DMS153 treated with DMSO at 0.1 percent for 48 hours (cell line): ENCODE results near the gene ENPP6.
"Not testable (repeated sequence)": the region's sequence is repeated elsewhere in the genome, so short reads cannot be mapped to it uniquely, and the experiment has no call there.

Experiments used
- DNase-seq: peaks from one replicate; lab custom pipeline; 2025; ENCODE audit not compliant: unreplicated experiment; lab: John Stamatoyannopoulos, UW

The ENPP6 gene

DNA sequence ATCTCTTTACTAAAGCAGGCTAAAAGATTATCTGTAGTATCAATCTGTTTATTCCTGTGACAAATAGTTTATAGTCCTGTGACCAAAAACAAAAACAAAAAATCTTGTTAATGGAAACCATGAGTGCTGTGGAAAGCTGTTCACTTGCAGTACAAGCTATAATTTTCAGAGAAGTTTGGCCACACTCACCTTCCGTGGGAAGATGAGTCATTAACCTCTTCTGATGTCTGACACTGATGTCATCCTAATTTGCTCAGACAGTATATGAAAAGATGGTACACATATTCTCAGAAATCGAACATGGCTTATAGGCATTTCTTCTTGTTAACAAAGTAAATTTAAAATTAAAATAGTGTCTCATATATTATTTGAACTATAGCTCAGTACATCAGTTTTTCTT is 19.9 kb upstream of the ENPP6 start:
- no peak for DNase-seq

DNA sequence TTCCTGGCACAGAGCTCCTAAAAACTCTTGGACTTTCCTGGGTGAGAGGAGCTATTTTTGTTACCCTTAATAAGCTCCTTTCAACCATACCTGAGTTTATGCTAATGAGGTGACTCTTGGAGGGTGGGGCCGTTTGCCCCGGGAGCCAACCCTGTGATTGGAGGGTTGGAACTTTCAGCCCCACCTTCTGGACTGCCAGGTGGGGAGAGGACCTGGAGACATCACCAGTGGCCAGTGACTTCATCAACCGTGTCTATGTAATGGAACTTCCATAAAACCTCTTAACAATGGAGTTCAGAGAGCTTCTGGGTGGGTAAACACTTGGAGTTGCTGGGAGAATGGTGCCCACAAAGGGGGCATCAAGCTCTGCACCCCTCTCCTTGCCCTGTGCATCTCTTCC is 17.9 kb upstream of the ENPP6 start:
- DNase-seq, result no peak

DNA sequence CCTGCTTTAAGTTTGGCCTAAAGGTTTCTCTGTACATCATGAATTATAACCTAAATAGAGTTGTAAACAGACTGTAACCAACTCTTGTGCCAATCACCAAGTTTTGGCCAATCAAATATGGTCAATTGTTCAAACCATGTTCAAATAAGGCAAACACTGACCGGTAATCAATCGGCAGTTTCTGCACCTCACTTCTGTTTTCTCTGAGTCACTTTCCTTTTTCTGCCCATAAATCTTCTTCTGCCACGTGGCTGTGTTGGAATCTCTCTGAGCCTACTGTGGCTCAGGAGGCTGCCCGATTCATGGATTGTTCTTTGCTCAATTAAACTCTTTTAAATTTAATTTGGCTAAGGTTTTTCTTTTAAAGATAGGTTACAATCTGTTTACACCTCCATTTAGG is 16.5 kb upstream of the ENPP6 start:
- no peak for DNase-seq

DNA sequence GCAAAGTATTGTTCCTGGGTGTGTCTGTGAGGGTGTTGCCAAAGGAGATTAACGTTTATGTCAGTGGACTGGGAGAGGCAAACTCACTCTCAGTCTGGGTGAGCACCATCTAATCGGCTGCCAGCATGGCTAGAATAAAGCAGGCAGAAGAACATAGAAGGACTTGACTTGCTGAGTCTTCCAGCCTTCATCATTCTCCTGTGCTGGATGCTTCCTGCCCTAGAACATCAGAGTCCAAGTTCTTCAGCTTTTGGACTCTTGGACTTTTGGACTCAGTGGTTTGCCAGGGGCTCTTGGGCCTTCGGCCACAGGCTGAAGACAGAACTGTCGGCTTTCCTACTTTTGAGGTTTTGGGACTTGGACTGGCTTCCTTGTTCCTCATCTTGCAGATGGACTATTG is 15.3 kb upstream of the ENPP6 start:
- no peak for DNase-seq

DNA sequence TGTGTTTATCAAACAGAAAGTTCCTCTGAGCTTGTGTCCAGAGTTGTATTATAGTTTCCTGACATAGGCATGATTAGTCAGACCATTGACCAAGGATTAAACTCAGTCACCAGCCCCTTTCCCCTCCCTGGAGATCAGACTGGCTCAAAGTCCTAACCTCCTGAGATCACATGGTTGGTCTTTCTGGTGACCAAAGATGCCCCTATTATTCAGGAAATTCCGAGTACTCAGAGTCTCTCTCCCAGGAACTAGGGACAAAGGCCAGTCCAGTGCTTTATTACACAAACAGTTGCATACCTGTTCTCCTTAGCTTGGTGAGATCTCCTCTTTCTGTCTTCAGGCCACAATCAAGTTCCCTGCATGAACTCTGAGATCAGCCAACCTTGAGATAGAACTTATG is 14.5 kb upstream of the ENPP6 start:
- no peak for DNase-seq

DNA sequence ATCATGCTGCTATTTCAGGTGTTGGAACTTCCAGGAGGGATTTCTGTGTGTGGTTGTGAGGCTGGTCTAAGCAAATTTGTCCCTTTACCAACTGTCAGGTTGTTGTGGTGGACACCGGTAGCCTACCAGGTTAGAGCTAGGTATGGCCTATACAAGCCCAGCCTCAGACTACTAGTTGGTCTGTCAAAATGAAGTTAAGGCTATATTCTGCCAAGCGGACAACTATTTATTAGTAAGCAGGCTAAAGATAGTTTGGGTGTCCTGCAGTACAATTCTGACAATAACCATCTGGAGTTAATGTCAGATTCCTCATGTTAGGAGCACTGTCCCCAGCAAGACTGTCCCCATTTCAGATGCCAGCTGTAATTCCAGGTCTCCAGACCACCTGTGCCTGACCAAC is 13.9 kb upstream of the ENPP6 start:
- DNase-seq, result no peak

DNA sequence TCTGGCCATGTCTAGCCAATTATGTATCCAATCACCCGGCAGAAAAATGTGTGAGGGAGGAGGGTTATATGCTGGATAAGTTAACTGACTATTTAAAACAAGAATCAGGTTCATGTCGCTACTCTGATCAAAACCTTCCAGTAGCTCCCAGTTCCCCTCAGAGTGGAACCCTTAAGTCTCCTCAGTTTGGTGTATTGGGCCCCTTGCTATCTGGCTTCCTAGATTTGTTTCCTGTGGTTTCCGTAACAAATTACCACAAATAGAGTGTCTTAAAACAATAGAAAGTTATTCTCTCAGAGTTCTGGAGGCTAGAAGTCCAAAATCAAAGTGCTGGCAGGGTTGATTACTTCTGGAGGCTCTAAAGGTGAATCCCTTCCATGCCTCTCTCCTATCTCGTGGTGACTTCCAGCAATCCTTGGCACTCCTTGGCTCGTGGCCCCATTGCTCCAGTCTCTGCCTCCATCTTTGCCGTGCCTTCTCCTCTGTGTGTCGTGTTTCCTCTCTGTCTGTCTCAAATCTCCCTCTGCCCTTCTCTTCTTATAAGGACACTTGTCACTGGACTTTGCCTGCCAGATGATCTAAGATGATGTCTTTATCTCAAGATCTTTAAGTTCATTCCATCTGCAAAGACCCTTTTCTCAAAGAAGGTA is 10.5 kb upstream of the ENPP6 start:
- DNase-seq, result no peak

DNA sequence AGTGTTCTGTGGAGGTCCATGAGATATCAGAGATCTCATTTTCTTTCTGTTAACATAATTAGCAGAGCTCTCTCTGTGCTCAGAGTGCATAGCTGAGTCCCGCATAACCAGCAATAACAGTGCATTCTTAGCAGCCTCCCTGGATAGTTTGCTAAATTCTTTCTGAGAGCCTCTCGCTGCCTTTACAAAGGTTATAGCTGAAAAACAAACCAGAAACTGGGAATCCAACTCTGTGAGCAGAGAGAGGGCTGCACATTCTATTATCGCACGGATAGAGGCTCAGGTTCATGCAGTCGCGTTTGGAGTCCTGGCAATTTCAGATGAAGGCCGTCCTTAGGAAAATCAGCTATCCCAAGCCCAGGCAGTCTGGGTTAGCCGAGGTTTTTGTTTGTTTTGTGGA is 1.2 kb downstream of the ENPP6 start:
- no peak for DNase-seq

DNA sequence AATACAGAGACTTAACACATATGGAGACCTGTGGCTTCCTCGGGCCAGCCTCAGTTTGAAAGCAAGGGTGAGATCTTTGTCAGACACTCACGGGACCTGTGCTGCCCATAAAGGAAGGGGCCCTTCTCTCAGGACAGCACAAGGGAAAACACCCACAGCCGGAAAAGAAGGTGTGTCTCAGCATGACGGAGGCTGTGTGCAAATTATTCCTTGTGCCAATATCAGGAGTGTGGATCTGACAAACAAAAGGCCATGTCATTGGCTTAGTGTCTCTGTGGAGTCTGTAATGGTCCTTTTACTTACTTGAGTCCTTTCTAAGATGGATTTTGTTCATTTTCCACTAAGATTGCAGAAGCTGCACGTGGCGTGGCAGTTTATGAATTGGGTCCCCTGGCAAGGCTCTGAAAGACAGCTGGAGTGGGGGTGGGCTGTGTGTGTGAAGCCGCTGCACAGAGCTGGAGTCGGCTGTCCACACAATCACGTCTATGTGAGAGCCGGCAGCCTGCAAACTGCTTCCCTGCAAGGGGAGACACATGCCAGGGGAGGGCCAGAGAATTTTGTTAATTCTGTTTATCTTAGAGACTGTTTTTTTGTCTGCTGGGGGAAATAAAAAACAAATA is 1.9 kb downstream of the ENPP6 start:
- no peak for DNase-seq

DNA sequence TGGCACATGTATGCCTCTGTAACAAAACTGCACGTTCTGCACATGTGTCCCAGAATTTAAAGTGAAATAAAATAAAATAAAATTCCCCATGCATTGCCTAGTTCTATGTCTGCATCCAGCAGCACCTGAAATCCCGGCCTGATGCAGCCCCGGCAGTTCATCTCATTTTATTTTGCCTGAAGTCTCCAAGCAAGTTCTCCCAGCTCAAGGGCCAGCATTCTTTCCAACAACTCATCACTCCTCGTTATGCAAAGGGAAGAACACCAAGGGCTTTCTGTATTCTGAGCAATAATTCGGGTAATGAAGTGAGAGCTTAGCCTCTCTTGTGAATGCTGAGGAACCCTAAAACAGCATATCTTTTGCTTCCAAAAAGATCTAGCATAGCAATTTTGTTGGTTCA is 2.7 kb downstream of the ENPP6 start:
- DNase-seq, result no peak

DNA sequence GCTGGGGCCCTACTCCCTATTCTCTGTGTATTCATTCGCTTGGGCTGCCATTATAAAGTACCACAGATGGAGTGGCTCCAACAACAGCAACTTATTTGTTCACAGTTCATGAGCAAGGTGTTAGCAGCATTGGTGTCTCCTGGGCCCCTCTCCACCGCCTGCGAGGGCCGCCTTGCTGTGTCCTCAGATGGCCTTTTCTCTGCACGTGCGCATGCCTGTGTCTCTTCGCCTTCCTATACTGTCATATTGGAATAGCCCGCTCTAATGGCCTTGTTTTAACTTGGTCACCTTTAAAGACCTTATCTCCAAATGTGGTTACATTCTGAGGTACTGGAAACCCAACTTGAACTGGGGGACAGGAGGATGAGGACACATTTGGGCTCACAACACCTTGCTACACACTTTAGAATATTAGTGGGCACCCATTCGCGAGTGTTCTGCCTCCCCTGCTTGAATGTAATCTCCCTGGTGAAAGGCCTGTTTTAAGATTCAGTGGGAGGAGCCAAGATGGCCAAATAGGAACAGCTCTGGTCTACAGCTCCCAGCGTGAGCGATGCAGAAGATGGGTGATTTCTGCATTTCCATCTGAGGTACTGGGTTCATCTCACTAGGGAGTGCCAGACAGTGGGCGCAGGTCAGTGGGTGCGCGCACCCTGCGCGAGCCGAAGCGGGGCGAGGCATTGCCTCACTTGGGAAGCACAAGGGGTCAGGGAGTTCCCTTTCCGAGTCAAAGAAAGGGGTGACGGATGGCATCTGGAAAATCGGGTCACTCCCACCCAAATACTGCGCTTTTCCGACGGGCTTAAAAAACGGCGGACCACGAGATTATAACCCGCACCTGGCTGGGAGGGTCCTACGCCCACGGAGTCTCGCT is 9.7 kb downstream of the ENPP6 start:
- not testable (repeated sequence) for DNase-seq

DNA sequence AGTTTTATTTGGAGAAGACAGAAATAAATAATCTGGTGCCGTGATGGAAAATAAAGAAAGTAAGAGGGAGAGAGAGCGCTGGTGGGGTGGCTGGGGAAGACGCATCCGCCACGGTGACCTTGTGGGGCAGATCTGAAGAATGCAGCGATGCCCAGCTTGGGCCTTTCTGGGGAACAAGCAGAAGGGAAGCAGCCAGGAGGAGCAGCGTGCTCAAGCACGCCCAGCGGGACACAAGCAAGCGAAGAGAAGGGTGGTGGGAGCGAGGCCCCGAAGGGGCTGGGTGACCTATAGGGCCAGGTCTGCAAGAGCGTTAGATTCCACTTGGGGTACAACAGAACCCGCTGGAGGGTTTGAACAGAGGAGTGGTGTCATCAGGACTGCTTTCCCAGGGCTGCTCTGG is 12.4 kb downstream of the ENPP6 start:
- DNase-seq, result no peak

DNA sequence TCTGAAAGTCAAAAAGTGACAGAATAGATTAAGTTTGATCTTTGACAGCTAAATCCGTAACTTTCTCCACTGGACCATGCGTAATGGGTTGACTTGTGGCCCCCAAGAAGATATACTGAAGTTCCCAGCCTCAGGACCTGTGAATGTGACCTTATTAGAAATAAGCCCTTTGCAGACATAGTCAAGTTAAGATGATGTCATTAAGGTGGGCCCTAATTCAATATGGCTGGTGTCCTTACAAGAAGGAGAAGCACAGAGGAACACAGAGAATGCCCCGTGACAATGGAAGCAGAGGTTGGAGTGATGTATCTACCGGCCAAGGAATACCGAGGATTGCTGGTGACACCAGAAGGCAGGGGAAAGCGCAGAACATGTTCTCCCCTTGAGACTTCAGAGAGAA is 14.4 kb downstream of the ENPP6 start:
- no peak for DNase-seq

DNA sequence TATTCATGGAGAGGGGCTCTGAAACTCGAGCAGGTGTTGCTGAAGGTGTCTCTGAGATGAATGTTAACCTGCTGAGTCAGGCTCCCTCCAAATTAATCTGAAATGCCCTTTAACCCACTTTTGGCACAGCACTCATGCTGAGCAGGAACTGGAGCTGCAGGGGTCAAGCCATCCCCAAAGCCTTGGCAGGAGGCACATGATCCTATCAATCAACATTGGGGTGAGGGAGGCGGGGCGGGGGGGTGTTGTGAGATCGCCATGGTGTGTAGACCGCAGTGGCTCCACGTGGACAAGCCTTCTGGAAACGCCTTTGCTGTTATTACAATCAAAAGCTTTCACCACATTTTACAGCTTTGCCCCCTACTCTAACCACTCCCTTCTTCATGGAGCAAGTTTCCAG is 16.5 kb downstream of the ENPP6 start:
- DNase-seq, result no peak

DNA sequence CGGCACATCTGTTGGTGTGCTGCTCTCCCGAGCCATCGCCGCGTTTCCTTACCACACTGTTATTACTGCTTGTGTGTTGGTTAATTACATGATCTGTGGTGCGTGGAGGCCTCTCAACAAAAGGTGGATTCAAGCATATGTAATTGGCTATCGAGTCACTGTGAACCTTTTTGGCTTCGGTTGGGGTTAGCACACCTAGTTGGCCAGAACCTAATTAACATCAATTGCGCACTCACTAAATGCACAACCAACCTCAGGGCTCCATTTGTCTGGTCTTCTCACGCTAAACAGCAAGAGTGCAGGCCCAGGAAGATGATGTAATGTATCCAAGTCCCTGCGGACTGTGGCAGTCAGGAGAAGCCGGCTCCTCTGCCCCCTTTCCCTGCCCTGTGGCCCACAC is 17.4 kb downstream of the ENPP6 start:
- DNase-seq, result no peak

DNA sequence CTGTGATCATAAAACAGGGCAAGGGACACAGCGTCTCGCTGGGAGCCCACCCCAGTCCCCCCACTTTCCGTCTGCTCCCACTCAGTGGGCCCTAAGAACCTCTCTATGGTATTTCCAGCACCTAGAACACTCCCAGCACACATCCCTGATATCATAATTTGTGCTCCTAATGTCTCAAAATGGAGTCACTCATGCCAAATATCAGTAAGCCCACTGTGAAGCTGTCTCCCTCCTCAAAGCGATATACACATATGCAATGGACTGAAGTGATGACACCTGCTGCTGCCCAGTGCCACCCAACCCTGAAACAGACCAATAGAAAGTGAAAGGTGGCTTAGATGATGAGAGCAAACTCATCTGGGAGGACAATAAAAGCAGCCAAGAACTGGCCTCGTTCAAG is 17.9 kb downstream of the ENPP6 start:
- DNase-seq, result no peak

DNA sequence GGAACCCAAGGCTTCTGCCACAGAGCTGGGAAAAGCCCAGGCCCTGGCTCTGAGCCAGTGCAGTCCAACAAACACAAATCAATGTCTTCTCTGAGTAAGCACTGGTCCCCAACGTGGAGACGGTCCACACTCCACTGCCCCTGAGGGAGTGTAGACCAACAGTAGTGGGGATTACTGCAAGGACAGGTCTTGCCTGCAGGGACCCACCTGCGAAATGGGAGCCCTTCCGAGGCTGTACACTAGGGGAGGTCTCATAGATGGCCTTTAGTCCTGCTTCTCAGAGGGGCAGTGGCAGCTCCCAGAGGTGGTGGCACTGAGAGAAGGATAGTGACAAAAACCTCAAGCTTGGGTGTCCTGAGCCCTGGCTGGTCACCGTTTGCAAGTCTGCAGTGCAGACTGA is 19.5 kb downstream of the ENPP6 start:
- DNase-seq, result no peak

DNA sequence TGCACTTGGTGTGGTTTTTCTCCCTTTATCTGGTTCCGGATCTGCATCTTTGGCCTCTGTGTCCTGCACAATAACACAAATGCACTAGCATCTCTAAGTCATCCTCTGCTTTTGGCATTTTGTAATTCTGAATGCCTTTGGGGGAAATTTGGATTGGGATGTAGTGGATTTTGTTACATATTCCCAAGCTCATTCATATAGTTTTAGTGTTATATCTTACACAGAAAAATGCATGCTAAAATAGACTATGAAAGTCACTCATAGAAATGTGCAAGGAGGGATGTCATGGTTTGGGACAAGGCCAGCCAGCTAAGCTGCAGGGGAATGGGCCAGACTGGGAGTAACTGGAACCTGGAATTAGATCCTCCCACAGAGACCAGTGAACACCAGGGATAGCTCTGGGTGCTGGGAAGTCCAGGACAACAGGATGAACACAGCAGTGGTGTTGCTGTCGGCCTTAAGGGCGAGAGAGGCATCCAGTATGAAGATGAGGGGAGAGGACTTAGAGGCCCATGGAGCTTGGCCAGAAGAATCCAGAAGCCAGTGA is 20.1 kb downstream of the ENPP6 start:
- no peak for DNase-seq

DNA sequence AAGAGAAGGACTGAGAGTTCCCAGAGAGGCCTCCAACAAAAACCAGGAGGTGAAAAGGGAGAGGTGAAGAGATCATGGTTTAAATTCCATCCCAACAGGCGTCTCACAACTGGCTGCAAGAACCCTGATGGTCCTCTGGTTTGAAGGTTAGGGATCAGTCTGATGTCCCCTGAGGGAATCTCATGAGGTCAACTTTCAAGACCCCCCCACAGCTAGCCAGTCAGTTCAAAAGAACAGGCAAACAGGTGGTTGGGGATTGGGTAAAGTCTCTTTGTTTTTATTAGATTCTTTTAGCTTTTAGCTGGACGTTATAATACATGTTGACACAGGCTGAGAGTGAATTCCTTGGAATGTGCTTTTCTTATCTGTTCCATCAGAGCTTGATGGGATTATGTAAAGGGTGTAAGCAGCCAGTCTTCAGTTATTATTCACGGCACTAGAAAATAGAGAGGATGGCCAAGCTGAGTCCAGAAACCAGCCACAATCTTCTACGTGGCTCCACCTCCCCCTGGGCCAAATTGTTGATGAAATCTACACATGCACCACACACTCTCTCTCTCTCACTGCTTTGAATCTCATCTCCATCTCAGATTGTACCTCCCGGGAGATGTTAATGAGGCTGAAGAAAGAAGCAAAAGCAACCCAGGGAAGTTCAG is 20.8 kb downstream of the ENPP6 start:
- no peak for DNase-seq

DNA sequence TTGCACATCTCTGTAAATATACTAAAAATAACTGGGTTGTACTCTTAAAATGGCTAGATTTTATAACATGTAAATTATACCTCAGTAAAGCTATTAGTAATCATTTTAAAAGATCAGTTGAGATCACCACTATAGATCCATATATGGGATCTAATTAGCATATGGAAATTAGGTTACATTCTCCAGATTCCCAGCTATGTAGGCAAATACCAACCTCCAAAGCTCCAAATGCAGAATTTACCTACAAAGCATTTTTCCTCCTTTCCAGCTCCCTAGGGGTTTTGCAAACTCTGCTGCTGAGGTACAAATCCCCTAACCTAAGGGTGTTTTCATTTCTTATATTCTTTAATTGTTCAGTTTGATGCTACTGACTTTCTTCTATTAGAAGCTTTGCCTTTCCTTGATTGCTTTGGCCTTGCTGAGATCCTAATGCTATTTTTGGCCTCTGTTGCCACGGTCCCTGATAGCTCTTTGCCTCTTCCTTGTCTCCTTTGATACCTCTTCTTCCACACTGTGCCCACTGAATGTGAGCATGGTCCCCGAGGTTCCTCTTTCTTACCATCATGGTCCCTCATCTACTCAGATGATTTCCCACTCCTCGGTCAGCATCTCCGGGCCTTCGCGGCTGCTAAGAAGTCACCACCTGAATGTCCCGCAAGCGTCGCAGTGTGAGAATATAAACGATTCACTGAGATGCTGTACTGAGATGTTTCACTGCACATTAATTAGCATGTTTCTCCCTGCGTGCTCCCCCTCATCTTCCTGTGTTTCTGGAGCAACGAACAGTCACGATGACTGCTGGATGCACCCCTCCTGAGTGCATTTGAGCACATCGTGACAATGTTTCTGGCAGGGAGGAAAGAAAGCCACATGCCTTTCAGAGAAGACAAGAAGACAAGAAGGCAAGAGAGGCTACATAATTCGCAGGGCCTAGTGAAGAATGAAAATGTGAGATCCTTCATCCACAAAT is 23.8 kb downstream of the ENPP6 start:
- no peak for DNase-seq
